HL-60 (cell line): ENCODE data around the gene CEP89.

Source experiments
- CTCF ChIP-seq: IDR thresholded peaks from one replicate; pipeline ENCODE4 v1.5.1; 2011; ENCODE audit warnings: low read length, control low read depth, inconsistent platforms; ENCODE audit not compliant: insufficient read depth
- GABPA ChIP-seq: IDR thresholded peaks from 2 replicates; pipeline ENCODE4 v1.6.1; 2012; ENCODE audit warnings: low read depth
- POLR2AphosphoS5 ChIP-seq: IDR thresholded peaks from 2 replicates; pipeline ENCODE4 v1.6.1; 2012; ENCODE audit warnings: low read depth
- REST ChIP-seq: IDR thresholded peaks from 2 replicates; pipeline ENCODE4 v1.6.1; 2012; ENCODE audit warnings: low read depth; ENCODE audit not compliant: insufficient replicate concordance

GRCh38 chr19:32988724-32989123, 17.0 kb upstream of the CEP89 start:
- no peak for TF ChIP-seq REST
- TF ChIP-seq CTCF, result no peak
- TF ChIP-seq GABPA, result no peak
- no peak for TF ChIP-seq POLR2AphosphoS5
